HG03354 (cell line): ENCODE measurements around the gene OR2G3.

ENCODE experiments used
- ATAC-seq: cut with Tn5 transposase; IDR thresholded peaks from one replicate; pipeline ENCODE4 v1.9.1; 2021; ENCODE audit warnings: mild to moderate bottlenecking; ENCODE audit not compliant: unreplicated experiment, poor library complexity, severe bottlenecking

The OR2G3 gene

DNA sequence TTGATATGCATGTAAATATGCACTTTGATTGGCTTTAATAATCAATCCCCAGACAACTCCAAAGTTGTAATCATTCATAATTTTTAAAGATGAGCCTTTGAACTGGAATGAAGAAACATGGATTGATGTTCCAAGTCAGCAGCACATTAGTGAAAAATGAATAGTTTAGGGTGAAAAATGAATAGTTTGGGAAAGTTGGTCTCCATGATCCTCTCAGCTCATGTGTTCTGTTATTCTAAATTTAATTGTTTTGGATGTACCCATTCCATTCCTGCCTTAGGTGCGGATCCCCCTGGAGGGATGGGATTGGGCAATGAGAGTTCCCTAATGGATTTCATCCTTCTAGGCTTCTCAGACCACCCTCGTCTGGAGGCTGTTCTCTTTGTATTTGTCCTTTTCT, at the start of gene OR2G3:
OR2G3 (plus strand) TSS at position 301 of the 400 bp plus-strand sequence; CDS start at position 301, 0 bp downstream.
- no peak for ATAC-seq

DNA sequence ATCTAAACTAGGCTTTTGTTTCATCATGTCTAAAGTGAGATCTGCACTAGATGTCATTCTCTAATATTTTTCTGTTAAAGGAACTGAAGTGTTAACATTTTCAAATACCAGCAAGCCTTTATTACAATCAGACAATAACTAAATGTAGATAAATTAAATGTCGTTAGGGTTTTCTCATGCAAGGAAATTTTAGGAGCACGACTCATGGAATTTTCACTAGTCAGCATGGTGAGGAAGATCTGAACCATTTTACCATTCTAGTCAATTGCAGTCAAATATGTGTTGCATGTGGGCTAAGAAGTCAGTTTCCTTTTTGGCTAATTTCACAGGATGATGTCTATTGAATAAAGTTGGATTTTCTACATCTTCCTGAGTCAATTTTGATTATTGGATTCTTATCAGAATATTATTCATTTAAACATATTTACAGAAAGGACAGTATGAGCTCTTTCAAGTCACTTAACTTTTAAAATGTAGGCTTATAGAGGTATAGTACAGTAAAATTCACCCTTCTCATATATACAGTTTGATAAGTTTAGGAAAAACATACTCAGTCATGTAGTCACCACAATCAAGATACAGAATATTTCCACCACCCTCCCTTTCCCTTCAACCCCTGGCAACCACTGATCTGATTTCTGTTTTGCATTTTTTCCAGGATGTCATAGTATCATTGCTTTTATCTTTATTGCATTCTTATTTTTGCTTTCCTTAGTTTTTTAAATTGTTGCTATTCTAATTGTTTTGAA, 47.3 kb upstream of the OR2G3 start:
- no peak for ATAC-seq

GRCh38 chr1:247561711-247562110, 43.7 kb upstream of the OR2G3 start:
- ATAC-seq: no peak

DNA sequence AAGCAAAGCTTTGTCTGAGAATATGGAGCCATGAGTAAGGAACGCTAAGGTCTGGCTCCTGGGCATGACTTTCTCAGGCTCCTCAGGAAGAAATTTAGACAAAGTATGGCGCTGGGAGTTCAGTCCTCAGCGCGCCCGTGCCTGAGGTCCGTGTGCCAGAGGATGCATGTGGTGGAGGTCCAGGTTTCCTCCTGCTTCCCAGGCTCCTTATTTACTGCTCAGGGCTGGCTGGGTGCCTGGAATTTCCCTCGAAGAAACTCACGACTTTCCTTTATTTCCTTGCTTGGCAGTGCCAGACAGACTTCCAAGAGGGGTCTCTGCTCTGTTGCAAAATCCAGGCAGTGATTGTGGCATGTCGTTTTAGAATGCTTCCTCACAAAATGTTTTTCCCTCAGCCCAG, 43.2 kb upstream of the OR2G3 start:
- ATAC-seq: no peak

GRCh38 chr1:247574236-247574635, 31.1 kb upstream of the OR2G3 start:
- ATAC-seq: no peak

DNA sequence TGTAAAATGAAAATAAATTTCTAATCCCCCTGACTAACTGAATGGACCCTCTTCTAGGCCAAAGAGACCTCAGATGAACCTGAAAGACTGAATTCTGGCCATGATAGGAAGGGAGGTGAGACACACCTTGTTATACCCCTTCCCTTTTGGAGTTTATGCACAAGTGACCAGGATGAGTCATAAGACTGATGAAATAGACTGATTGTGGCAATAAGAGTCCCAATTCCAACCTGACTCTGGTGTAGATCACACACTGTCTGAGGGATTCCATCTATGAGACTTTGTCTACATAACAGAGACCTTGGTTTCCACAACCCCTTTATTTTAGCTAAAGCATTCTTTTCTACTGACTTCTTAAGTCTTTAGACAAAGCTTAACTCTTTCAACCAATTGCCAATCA, 30.7 kb upstream of the OR2G3 start:
- no peak for ATAC-seq

DNA sequence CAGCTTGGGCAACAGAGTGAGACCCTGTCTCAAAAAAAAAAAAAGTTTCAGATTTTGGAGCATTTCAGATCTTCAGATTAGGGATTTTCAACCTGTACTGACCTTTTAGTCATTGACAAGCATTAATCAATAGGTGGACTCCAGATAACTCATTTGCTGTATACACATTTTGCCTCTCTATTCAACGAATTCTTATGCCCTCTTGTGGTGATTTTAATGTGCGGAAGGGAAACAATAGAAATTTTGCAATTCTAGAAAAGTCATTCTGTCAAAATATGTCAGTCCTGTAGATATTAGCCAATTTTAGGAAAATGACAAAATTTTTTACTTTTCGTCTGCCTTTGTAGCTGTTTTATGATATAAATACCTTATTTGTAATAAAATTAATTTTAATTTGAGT, 28.9 kb upstream of the OR2G3 start:
- ATAC-seq: peak; percentile 68

DNA sequence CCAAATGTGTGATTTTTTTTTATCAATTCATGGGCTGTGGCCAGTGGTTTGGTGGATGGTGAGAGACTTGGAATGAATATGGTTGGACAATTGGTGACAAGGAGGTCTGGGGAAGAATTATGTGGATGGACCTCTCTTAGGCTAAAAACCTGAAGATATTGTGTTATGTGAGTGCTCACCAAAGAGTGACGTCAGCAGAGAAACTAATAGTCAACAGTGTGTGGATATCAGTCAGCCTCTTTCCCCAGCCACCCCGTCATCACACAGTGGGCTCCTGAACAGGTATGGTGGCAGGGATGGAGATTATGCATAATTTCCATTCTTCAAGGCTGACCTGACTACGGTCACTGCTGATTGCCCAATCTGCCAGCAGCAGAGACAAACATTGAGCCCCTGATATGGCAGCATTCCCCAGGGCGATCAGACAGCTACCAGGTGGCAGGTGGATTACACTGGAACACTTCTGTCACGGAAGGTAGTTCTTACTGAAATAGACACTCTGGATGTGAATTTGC, 26.4 kb upstream of the OR2G3 start:
- ATAC-seq: no peak

GRCh38 chr1:247588060-247588459, 17.3 kb upstream of the OR2G3 start, which contains the start of gene OR2G2:
TSS of gene OR2G2 (plus strand) at chr1:247588360. CDS start at chr1:247588360, 0 bp downstream.
- ATAC-seq: no peak

- ATAC-seq: no peak
These were observed 8.0 kb downstream of the OR2G3 start for GRCh38 chr1:247613405-247613804.

- no peak for ATAC-seq
These were observed 9.2 kb downstream of the OR2G3 start for GRCh38 chr1:247614625-247615024.

DNA sequence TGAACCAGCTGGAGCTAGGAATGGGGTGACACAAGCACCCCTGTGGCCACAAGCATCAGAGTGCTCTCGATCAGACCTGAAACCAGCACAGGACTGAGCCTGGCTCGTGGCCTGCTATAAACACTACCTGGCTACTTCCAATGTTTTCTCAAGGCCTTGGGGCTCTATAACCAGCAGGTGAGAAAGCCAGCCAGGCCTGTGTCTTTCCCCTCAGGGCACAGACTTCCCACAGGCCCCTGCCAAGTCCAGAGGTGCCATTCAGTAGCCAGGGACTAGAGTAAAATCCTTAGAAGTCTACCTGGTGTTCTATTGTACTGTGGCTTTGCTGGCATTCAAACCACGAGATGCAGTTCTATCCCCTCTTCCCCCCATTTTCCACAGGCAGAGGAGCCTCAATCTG, 22.6 kb downstream of the OR2G3 start:
- no peak for ATAC-seq

DNA sequence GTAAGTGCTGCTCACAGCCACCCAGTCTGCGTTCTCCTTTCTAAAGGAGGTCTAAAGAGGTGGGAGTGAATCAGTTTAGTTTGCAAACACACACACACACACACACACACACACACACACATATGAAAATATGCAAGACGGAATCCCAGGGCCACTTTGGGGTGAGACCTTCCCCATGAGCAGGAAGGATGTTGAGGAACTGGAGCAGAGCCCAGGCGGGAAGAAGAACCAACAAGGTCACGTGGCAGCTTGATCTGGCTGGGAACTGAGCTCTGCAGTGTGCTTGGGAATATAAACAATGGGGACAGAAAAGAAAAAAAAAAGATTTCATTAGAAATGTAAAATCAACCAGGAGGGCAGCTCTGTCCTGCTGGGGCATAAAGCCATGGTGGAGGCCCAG, 32.6 kb downstream of the OR2G3 start:
- ATAC-seq: no peak

- ATAC-seq: no peak
These were observed 33.4 kb downstream of the OR2G3 start for GRCh38 chr1:247638781-247639180.

GRCh38 chr1:247639381-247639981, 34.1 kb downstream of the OR2G3 start:
- no peak for ATAC-seq

DNA sequence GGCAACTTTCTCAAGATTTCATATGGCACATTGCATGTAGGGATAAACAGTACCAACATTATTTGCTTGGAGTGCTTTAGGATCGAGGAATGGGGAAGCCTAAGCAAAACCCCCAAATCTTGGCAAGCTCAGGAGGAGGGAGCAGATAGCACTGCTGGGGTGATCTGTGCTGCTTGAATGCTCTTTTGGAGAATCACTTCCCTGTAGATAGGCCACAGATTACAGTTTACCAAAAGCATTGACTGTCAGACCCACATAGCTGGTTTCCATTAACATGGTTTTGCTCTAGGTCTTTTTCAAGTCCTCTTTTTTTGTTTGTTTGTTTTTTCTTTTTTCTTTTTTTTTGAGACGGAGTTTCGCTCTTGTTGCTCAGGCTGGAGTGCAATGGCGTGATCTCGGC, 37.4 kb downstream of the OR2G3 start:
- ATAC-seq: no peak

DNA sequence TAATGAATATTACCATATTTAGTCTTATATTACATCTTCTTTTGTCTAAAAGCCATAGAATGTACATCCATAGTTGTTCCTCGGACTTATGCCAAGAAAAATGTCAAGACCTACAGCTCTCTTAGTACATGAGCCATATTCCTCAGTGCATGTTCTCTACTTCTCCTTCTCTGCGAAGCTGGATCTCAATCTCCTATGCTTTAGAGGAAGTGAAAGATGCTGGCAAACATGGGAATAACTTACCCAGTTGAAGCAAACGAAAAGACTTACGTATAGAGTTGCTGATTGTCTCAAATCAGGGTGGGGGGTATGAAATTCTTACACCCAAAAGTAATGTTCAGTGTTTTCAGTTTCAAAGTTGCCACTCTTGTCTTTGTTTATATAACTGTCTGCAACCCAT, 41.5 kb downstream of the OR2G3 start:
- no peak for ATAC-seq

- no peak for ATAC-seq
These were observed 42.5 kb downstream of the OR2G3 start for GRCh38 chr1:247647864-247648263.

GRCh38 chr1:247653040-247653439, 47.7 kb downstream of the OR2G3 start:
- ATAC-seq: no peak
